Measurements from ENCODE around the gene CISTR.

DNA sequence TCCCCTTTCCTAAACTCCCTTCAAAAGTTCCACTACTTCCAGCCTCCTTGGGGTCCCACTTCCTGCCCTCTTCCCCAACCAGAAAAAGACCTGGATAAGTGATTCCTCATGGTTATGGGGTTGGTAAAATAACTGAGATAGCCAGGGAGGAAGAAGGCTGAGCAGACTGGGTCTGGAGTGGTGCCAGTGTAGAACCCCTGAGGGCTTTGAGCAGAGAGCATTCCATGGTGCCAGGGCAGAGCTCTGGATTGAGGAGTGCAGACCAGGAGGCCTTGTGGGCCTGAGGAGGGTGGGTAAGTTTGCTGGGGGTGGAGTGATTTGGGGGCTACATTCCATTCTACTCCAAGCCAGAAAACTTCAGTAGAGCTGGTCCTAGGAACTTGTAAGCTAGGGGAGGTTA lies 9.5 kb upstream of the CISTR start:
- no peak for TF ChIP-seq EZH2 (IDR thresholded peaks at IDR 0.05; ENCODE audit: insufficient read depth, poor library complexity, severe bottlenecking)
- TF ChIP-seq EZH2phosphoT487 (IDR thresholded peaks at IDR 0.05; ENCODE audit: insufficient read depth, low read depth) = no peak
